NCI-H1694 treated with DMSO at 0.1 percent for 48 hours (cell line): ENCODE data around the gene P2RY13.

Experiments used
- DNase-seq: peaks from one replicate; lab custom pipeline; 2025; lab: John Stamatoyannopoulos, UW

Gene P2RY13

GRCh38 chr3:151320131-151320530 is 9.2 kb downstream of the P2RY13 start:
- DNase-seq: no peak

GRCh38 chr3:151319628-151320027 is 9.7 kb downstream of the P2RY13 start:
- DNase-seq: no peak

- DNase-seq: no peak
These were observed 10.4 kb downstream of the P2RY13 start for GRCh38 chr3:151318991-151319390.

GRCh38 chr3:151318313-151318712 is 11.0 kb downstream of the P2RY13 start:
- no peak for DNase-seq

GRCh38 chr3:151316267-151316991 is 12.9 kb downstream of the P2RY13 start, which contains the start of gene GPR87:
Gene GPR87, minus strand, starts transcription at chr3:151316820. Its CDS starts 16,720 bp downstream, at chr3:151300100.
- no peak for DNase-seq

GRCh38 chr3:151315846-151316245 is 13.5 kb downstream of the P2RY13 start:
- no peak for DNase-seq

GRCh38 chr3:151315136-151315535 is 14.2 kb downstream of the P2RY13 start:
- no peak for DNase-seq

- no peak for DNase-seq
These were observed 14.8 kb downstream of the P2RY13 start for GRCh38 chr3:151314593-151314992.

GRCh38 chr3:151314137-151314536 is 15.2 kb downstream of the P2RY13 start:
- no peak for DNase-seq

- DNase-seq: no peak
These were observed 16.4 kb downstream of the P2RY13 start for GRCh38 chr3:151312972-151313371.

GRCh38 chr3:151309566-151309965 is 19.8 kb downstream of the P2RY13 start:
- no peak for DNase-seq

GRCh38 chr3:151307583-151308488 is 21.5 kb downstream of the P2RY13 start:
- DNase-seq: no peak

- no peak for DNase-seq
These were observed 22.2 kb downstream of the P2RY13 start for GRCh38 chr3:151307131-151307530.

GRCh38 chr3:151306168-151306810 is 23.1 kb downstream of the P2RY13 start:
- no peak for DNase-seq

- DNase-seq: no peak
These were observed 23.6 kb downstream of the P2RY13 start for GRCh38 chr3:151305775-151306151.

- no peak for DNase-seq
These were observed 24.1 kb downstream of the P2RY13 start for GRCh38 chr3:151305060-151305774.

GRCh38 chr3:151303751-151304150 is 25.6 kb downstream of the P2RY13 start:
- no peak for DNase-seq

- no peak for DNase-seq
These were observed 27.6 kb downstream of the P2RY13 start for GRCh38 chr3:151301787-151302186.

- no peak for DNase-seq
These were observed 28.8 kb downstream of the P2RY13 start for GRCh38 chr3:151300539-151300938.

- DNase-seq: no peak
These were observed 30.3 kb downstream of the P2RY13 start for GRCh38 chr3:151299006-151299405.

GRCh38 chr3:151297429-151297828 is 31.9 kb downstream of the P2RY13 start:
- DNase-seq: no peak

- no peak for DNase-seq
These were observed 33.1 kb downstream of the P2RY13 start for GRCh38 chr3:151296226-151296625.
